Measurements from ENCODE around the gene APOL3.
A peak's percentile ranks its signal among the peaks of the same experiment; 100 is the strongest.
"Not testable (repeated sequence)": the region's sequence is repeated elsewhere in the genome, so short reads cannot be mapped to it uniquely, and the experiment has no call there.

Gene APOL3

DNA sequence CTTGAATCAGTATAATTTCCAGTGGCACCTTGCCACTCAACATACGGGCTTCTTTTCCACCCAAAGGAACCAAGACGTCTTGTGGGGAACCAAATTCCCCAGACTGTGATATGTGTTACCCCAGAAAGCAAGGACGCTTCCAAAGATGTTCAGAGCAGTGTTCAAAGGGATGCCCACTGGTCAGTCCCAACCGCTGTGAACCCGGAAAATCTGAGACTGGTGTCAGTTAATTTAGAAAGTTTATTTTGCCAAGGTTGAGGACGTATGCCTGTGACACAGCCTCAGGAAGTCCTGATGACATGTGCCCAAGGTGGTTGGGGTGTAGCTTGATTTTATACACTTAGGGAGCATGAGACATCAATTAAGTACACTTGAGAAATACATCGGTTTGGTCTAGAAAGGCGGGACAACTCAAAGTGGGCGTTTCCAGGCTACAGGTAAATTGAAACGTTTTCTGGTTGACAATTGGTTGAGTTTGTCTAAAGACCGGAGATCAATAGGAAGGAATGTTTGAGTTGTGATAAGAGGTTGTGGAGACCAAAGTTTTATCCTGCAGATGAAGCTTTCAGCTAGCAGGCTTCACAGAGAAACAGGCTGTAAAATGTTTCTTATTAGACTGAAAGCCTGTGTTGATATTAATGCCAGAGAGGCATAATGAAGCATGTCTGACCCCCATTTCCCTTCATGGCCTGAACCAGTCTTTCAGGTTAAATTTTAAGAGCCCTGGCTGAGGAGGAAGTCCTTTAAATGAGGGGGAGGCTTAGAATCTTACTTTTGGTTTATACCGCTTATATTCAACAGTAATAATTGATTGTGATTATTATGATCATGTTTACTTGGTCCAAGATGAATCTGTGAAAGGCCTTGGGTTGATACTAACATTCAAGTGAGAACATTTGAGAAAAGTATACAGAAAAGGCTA is 6.8 kb downstream of the APOL3 start:
- DNase-seq (ENCODE audit: insufficient read length) (no peak), FAIRE-seq (no peak)
- TF ChIP-seq POLR2A (IDR thresholded peaks at IDR 0.05; ENCODE audit: low read depth, low read length) (no peak), POLR2AphosphoS5 (IDR thresholded peaks at IDR 0.05; ENCODE audit: low read depth, low read length) (no peak), TAF1 (IDR thresholded peaks at IDR 0.05; ENCODE audit: borderline replicate concordance, low read depth, low read length) (no peak)

DNA sequence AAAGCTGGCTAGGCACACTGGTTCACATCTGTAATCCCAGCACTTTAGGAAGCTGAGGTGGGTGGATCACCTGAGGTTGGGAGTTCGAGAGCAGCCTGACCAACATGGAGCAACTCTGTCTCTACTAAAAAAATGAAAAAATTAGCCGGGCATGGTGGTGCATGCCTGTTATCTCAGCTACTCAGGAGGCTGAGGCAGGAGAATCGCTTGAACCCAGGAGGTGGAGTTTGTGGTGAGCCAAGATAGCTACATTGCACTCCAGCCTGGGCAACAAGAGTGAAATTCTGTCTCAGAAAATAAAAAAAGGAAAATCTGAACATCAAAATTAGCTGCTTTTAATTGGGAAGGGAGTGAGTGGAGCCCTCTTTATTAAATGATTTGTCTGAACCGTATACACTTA is 7.7 kb downstream of the APOL3 start:
- not testable (repeated sequence) for FAIRE-seq; DNase-seq (ENCODE audit: insufficient read length)

DNA sequence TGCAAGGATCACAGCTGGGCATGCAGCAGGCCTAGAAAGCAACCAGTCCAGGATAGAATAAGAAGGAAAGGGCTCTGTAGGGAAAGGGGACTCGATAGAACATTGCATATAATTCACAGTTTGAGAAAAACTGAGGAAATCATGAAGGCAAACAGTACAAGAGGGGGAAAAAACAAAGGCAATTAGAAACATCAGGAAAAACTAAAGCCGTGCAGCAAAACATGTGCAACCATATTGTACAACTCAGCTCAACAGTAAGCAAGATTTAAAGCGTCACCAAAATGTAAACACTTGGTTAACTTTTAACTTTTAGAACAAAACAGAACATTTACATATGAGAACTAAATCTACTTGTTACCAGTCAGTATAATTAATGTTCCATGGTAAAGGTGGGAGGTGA is 8.5 kb downstream of the APOL3 start:
- TF ChIP-seq POLR2A (IDR thresholded peaks at IDR 0.05; ENCODE audit: low read depth, low read length) (no peak), TAF1 (IDR thresholded peaks at IDR 0.05; ENCODE audit: borderline replicate concordance, low read depth, low read length) (no peak), POLR2AphosphoS5 (IDR thresholded peaks at IDR 0.05; ENCODE audit: low read depth, low read length) (no peak)
- DNase-seq (ENCODE audit: insufficient read length) (no peak), FAIRE-seq (no peak)

DNA sequence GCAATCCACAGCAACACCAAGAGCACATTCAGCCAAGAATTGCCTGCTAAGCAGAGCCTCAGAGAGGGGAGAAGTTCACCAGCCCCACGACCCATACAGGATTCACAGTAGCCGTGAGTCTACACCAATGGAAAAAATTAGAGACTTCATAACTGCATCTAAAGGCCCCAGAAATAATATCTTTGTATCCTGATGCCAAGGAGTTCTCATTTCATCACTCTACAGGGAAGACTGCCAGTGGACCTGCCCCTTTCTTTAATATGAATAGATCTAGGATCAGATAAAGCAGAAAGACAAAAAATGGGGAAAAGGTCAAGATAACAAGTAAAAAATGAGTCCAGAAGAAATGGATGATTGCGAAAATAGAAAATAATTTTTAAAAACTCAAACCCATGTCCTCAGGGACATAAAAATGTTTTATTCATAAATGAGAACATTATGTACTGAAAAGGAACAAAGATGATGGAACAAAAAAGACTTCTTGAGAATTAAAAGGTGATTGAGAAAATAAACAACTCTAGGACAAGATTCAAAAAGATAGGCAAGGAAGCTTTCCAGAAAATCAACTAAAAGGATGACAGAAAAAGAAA is 9.5 kb downstream of the APOL3 start:
- no peak for DNase-seq (ENCODE audit: insufficient read length)
- TF ChIP-seq TAF1 (IDR thresholded peaks at IDR 0.05; ENCODE audit: borderline replicate concordance, low read depth, low read length), result no peak
- no peak for FAIRE-seq

DNA sequence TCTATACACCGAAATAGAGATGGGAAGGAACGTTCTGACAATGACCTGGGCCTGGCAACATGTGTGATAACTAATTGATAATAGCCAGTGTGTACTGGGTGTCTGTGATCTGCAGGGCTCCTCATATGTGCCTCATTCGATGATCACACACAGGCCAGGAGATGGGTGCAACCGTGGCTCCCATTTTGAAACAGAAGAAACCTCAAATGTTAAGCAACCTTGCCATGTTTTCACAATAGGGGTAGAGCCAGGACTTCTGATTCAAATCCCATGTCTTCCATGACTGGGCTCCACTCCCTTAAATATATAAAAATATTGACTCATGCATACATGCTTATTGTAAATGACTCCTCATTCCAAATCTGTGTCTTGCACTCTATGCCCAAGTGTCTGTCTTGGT is 11.1 kb downstream of the APOL3 start:
- TF ChIP-seq POLR2AphosphoS5 (IDR thresholded peaks at IDR 0.05; ENCODE audit: low read depth, low read length) (no peak), TAF1 (IDR thresholded peaks at IDR 0.05; ENCODE audit: borderline replicate concordance, low read depth, low read length) (no peak), POLR2A (IDR thresholded peaks at IDR 0.05; ENCODE audit: low read depth, low read length) (no peak)
- FAIRE-seq, result no peak
- no peak for DNase-seq (ENCODE audit: insufficient read length)

DNA sequence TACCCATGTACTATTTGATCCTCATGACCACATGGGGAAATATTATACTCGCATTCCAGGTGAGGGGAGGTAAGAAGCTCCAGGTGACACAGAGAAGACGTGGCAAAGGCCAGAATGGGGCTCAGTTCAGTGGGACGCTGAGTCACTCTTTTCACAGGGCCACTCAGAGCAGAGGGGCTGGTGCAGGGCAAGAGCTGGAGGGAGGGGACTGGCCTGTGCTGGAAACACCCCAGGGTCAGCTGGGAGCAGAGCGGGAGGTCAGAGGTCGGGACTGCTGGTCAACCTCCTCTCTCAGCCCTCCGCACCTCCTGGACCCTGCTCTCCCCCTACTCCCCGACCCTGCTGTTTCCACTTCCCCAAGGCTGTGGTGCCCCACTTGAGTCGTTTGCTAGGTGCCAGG is 12.1 kb downstream of the APOL3 start:
- TF ChIP-seq POLR2A (IDR thresholded peaks at IDR 0.05; ENCODE audit: low read depth, low read length) (no peak), TAF1 (IDR thresholded peaks at IDR 0.05; ENCODE audit: borderline replicate concordance, low read depth, low read length) (no peak), POLR2AphosphoS5 (IDR thresholded peaks at IDR 0.05; ENCODE audit: low read depth, low read length) (no peak)
- DNase-seq (ENCODE audit: insufficient read length) (no peak), FAIRE-seq (no peak)

DNA sequence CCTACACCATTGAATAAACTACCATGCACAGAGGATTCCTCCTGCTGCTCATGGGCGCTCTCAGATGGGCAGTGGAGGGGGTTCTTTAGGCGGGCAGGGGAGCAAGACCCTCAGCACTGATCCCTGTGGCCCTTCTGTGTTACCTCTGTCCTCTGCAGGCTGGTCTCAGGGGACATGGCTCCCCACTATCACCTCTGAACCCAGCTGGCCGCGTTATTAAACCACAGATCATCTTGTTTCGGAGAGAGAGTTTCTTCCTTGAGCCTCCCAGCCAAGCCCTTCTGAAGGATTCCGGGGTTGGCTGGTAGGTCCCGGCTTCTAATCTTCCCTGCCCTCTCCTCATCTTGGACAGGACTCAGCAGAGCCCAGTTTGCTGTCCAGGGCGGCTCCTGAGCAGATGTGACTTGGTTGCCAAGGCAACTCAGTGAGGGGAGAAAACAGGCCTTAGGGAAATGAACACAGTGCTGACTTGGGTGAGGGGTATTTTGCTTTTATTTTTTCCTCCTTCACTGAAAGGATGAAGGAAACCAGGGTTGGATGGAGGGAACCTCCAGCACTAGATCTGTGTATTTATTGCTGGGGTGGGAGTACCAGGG is 13.3 kb downstream of the APOL3 start:
- TF ChIP-seq POLR2A (IDR thresholded peaks at IDR 0.05; ENCODE audit: low read depth, low read length) (no peak), TAF1 (IDR thresholded peaks at IDR 0.05; ENCODE audit: borderline replicate concordance, low read depth, low read length) (no peak), POLR2AphosphoS5 (IDR thresholded peaks at IDR 0.05; ENCODE audit: low read depth, low read length) (no peak)
- FAIRE-seq (no peak), DNase-seq (ENCODE audit: insufficient read length) (no peak)

DNA sequence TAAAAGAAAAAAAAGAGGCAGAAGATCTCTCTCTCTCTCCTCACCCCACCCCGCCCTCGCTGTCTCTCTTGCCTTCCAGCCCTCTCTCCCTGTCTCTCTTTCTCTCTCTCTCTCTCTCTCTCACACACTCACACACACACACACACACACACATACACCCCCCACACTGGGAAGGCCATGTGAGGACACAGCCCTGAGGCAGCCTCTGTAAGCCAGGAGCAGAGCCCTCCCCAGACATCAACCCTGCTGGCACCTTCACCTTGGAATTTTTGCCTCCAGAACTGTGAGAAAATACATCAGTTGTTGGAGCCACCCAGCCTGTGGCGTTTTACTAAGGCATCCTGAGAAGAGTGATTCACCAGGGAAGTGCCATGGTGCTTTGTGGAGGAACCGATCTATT is 14.7 kb downstream of the APOL3 start:
- TF ChIP-seq POLR2AphosphoS5 (IDR thresholded peaks at IDR 0.05; ENCODE audit: low read depth, low read length), result no peak
- FAIRE-seq, result no peak
- DNase-seq (ENCODE audit: insufficient read length), result no peak

DNA sequence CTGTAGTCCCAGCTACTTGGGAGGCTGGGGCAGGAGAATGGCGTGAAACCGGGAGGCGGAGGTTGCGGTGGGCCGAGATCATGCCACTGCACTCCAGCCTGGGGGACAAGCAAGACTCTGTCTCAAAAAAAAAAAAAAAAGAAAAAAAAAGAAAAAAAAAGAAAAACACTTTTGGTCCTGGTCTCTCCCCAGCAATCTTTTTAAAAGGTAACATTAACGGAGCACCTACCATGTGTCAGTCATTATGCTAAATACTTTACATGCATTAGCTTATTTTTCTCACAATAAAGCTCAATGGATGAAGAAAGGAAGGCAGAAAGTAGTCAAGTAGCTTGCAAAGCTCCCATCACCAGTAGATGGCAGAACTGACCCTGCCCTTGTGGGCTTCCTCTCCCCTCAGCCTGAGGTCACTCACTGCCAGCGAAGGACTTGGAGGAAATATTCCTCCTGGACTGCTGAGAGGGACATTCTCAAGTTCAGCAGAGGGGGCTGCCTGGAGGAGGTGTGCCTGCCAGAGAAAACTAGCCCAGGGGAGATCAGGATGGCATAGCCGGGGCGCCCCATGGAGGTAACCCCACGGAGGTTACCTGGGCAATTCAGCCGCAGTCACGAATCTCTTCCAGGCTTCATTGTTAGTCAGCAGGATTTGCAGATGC is 15.5 kb downstream of the APOL3 start:
- DNase-seq (ENCODE audit: insufficient read length) (no peak), FAIRE-seq (peak; percentile 85)
- TF ChIP-seq TAF1 (IDR thresholded peaks at IDR 0.05; ENCODE audit: borderline replicate concordance, low read depth, low read length) (no peak), POLR2A (IDR thresholded peaks at IDR 0.05; ENCODE audit: low read depth, low read length) (no peak), POLR2AphosphoS5 (IDR thresholded peaks at IDR 0.05; ENCODE audit: low read depth, low read length) (no peak)

DNA sequence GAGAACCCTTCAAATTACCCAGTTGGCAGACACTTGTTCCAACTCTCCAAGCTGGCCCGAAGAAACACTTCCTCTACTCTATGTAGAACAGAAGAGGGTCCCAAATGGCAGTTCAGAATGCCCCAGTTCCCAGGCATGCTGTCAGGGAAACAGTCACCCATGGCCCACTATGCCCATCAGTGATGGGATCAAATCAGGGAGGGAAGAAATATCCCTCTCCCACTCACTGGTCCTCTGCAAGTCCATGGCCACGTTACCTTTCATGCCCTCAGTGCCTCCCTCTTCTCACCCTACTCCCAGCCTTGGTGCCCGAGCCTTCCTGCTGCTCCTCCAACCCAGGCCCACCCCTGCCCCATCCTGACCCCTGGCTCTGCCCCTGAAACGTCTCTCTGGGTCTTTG is 16.6 kb downstream of the APOL3 start:
- DNase-seq (ENCODE audit: insufficient read length), result no peak
- FAIRE-seq, result no peak
- TF ChIP-seq POLR2A (IDR thresholded peaks at IDR 0.05; ENCODE audit: low read depth, low read length) (no peak), TAF1 (IDR thresholded peaks at IDR 0.05; ENCODE audit: borderline replicate concordance, low read depth, low read length) (no peak), POLR2AphosphoS5 (IDR thresholded peaks at IDR 0.05; ENCODE audit: low read depth, low read length) (no peak)

DNA sequence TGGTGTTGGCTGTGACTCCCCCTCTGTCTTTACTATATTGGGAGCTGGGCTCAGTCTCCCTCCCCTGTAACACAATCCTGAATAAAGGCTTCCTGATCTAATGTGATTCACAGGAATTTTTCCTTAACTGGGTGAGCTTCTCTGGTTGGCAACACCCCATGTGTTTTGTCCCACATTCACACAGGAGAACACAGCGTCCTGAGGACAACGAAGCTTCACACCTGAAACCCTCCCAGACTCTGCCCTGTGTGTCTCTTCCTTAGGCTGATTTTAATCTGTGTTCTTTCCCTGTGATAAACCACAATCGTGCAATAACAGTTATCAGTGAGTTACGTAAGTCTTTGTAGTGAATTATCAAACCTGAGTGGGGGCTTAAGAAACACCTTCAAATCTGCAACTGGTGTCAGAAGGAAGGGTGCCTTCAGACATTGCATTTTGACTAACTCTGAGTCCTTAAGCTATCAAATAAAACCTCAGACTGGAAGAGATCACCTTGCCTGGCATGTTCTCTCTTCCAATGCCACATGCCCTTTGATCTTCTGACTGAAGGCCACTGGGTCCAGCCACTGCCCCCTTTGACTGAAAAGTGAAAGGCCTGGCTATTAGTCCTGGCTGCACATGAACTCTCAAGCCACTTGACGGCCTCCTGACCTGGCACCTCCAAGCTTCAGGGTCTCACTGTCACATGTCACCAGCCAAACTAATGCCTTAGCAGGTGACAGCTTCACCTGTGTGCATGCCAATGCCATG is 17.3 kb downstream of the APOL3 start:
- DNase-seq (ENCODE audit: insufficient read length) (no peak), FAIRE-seq (peak; percentile 48)
- TF ChIP-seq POLR2AphosphoS5 (IDR thresholded peaks at IDR 0.05; ENCODE audit: low read depth, low read length) (no peak), TAF1 (IDR thresholded peaks at IDR 0.05; ENCODE audit: borderline replicate concordance, low read depth, low read length) (no peak), POLR2A (IDR thresholded peaks at IDR 0.05; ENCODE audit: low read depth, low read length) (no peak)
